HG03103 (cell line): ENCODE results near the gene PCGF3.
"Not testable (repeated sequence)": the region's sequence is repeated elsewhere in the genome, so short reads cannot be mapped to it uniquely, and the experiment has no call there.

Experiments
- ATAC-seq: cut with Tn5 transposase; IDR thresholded peaks from one replicate; pipeline ENCODE4 v1.9.1; 2021; ENCODE audit warnings: low read depth; ENCODE audit not compliant: unreplicated experiment

Gene PCGF3

GRCh38 chr4:721261-722168 lies 15.9 kb downstream of the PCGF3 start:
- no peak for ATAC-seq

GRCh38 chr4:722169-722725 lies 16.6 kb downstream of the PCGF3 start:
- ATAC-seq, result no peak

DNA sequence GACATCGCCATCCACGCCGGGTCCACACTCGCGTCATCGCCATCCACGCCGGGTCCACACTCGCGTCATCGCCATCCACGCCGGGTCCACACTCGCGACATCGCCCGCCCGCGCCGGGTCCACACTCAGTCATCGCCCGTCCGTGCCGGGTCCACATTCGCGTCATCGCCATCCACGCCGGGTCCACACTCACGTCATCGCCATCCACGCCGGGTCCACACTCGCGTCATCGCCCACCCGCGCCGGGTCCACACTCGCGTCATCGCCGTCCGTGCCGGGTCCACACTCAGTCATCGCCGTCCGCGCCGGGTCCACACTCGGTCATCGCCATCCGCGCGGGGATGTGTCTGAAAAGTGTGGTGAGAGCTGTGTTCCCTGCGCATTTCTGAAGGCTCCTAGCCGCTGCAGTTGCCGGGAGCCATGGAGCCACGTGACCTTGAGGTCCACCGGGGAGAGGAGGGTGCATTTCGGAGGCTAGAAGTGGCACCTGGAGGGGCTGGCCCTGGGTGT lies 17.3 kb downstream of the PCGF3 start:
- ATAC-seq, result no peak

DNA sequence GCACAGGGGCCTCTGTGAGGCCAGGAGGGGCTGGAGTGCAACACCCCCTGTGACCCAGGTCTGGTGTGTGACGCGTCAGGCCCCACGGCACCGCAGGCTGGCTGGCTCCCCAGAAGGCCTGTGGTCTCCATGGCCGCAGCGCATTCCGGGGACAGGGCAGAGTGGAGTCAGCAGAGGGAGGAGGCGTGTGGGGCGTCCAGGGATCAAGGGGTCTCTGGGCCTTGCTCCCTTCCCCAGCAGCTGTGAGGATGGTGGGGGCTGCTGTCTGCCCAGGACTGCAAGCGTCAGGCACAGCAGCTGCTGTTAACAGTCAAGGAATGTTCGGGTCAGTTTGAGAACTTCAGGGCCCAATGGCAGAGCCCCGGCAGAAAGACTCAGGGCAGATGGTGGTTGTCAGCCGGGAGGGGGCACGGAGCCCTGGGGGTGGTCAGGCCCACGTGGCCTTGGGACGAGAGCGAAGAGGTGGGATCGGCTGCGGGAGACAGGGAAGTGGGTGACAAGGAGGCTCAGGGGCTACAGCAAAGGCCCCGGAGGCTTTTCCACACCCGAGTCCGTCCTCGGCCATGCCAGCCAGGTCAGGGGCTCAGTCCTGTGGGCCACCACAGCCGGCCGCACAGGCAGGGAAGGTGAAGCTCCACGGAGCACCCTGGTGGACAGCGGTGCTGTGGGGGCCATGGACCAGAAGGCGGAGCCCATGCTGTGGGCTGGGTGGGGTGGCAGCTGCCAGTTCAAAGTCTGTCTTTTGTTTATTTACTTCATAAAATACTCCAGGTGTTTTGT lies 18.3 kb downstream of the PCGF3 start:
- ATAC-seq, result no peak

DNA sequence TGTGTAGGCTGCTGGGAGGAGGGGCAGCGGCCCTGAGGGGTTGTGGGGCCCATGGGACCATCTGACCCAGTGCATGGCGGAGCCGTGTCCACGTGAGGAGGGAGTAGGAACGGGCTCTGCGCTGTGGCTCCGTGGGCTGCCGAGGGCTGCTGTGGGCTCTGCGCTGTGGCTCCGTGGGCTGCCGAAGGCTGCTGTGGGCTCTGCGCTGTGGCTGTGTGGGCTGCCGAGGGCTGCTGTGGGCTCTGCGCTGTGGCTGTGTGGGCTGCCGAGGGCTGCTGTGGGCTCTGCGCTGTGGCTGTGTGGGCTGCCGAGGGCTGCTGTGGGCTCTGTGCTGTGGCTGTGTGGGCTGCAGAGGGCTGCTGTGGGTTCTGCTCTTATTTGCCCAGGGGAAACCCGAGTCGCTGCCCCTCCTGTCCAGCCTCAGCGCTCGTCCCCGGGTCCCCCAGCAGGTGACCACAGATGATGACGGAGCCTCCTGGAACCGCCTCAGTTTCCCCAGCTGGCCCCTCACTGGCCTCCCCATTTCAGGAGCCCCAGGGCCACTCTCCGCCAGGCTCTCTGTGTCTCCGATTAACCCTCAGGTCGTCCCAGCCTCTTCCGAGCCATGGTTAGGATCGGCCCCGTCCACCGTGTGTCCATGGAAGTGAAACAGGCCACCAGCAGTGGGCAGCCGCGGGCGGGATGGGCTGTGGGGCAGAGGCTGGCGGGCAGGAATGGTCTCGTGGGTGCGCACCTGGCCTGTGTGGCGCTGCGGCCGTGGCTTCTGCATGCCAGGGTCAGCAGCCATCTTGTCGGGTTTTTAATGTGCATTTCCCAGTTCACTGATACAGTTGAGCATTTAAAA lies 20.0 kb downstream of the PCGF3 start:
- ATAC-seq, result no peak

GRCh38 chr4:726235-726787 lies 20.7 kb downstream of the PCGF3 start:
- no peak for ATAC-seq

GRCh38 chr4:726838-727237 lies 21.2 kb downstream of the PCGF3 start:
- no peak for ATAC-seq

- ATAC-seq, result no peak
Observed at GRCh38 chr4:727576-727975, 21.9 kb downstream of the PCGF3 start.

- ATAC-seq, result no peak
Observed at GRCh38 chr4:729336-730315, 24.0 kb downstream of the PCGF3 start.

GRCh38 chr4:730511-730910 lies 24.9 kb downstream of the PCGF3 start:
- no peak for ATAC-seq

DNA sequence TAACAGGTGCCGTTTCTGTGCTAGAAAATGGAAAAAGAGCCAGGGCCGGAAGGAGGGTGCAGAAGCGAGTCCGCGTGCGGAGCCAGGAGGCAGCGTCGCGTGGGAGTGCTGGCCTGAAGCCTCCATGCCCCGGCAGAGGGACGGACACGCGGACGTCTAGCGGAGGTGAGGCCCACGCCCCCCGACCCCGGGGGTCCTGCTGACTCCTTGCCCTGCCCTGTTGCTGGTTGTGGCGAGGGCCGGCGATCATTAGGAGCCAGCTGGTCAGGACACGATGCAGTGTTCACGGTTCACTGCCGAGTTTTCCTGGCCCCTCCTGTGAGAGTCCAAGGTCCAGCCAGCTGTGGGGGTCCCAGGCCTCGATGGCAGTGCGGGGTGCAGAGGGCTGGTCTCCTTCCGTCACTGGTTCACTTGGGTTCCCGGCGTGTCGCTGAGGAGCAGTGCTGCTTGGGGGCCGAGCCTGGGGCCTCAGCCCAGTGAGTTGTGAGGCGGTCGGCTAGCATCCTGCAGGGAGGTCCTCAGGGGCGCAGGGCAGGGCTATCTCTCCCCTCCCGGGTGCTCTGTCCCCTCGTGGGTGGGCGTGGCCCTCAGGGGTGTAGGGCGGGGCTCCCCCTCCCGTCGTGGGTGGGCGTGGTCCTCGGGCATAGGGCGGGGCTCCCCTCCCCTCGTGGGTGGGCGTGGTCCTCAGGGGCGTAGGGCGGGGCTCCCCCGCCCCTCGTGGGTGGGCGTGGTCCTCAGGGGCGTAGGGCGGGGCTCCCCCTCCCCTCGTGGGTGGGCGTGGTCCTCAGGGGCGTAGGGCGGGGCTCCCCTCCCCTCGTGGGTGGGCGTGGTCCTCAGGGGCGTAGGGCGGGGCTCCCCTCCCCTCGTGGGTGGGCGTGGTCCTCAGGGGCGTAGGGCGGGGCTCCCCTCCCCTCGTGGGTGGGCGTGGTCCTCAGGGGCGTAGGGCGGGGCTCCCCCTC lies 25.6 kb downstream of the PCGF3 start:
- not testable (repeated sequence) for ATAC-seq

DNA sequence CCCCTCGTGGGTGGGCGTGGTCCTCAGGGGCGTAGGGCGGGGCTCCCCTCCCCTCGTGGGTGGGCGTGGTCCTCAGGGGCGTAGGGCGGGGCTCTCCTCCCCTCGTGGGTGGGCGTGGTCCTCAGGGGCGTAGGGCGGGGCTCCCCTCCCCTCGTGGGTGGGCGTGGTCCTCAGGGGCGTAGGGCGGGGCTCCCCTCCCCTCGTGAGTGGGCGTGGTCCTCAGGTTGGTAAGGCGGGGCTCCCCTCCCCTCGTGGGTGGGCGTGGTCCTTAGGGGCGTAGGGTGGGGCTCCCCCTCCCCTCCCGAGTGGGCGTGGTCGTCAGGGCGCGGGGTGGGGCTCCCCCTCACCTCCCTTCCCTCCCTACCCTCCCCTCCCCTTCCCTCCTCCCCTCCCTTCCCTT lies 26.3 kb downstream of the PCGF3 start:
- not testable (repeated sequence) for ATAC-seq

- no peak for ATAC-seq
Observed at GRCh38 chr4:732486-732885, 26.9 kb downstream of the PCGF3 start.

- no peak for ATAC-seq
Observed at GRCh38 chr4:732911-733630, 27.4 kb downstream of the PCGF3 start.

- ATAC-seq, result no peak
Observed at GRCh38 chr4:733631-733980, 28.0 kb downstream of the PCGF3 start.

DNA sequence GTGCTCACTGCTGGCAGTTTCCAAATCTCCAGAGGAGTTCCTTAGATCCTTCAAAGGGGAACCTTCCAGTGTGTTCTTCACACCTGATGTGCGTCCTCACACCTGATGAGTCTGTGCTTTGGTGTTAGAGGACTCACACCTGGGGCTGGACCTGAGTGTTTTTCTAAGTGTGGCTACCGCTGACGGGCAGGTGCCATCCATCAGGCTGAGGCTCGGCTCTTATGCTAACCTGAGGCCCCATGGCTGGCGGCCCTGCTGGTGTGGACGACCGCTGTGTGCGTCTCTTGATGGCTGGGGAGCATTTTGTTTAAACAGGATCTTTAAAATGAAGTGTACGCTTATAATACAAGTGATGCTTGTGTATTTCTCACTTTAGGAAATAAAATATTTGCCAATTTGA lies 28.4 kb downstream of the PCGF3 start:
- no peak for ATAC-seq

DNA sequence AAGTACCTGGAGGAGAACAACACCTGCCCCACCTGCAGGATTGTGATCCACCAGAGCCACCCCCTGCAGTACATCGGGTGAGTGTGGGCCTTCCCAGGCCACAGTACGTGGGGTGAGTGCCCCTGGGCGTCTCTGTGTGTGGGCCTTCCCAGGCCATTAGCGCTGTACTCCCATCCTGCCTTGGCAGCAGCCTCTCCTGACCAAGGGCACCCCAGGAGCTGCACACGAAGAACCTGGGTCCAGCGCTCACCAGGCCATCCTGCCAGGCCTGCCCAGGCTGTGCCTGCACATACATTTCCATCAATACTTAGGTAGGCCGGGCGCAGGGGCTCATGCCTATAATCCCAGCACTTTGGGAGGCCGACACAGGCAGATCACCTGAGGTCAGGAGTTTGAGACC lies 29.3 kb downstream of the PCGF3 start:
- no peak for ATAC-seq
